ENCODE data around the gene SPAG16.

The SPAG16 gene

GRCh38 chr2:213237787-213238186, 46.5 kb upstream of the SPAG16 start:
- TF ChIP-seq SIN3A (IDR thresholded peaks at IDR 0.05; ENCODE audit: borderline replicate concordance, insufficient read depth, low read length) (no peak), POLR2AphosphoS5 (IDR thresholded peaks at IDR 0.05; ENCODE audit: low read depth, low read length) (no peak), FOXP2 (optimal IDR thresholded peaks at IDR 0.05; ENCODE audit: borderline replicate concordance, extremely low read depth, extremely low read length, insufficient read depth) (no peak), TAF1 (IDR thresholded peaks at IDR 0.05; ENCODE audit: borderline replicate concordance, insufficient read depth, low read length) (no peak), REST (IDR thresholded peaks at IDR 0.05; ENCODE audit: insufficient read depth in 1 of 2, low read depth in 2 of 2, low read length in 2 of 2) (no peak)

GRCh38 chr2:213238753-213239495, 45.3 kb upstream of the SPAG16 start:
- no peak for TF ChIP-seq POLR2AphosphoS5 (IDR thresholded peaks at IDR 0.05; ENCODE audit: low read depth, low read length)
- no peak for TF ChIP-seq SIN3A (IDR thresholded peaks at IDR 0.05; ENCODE audit: borderline replicate concordance, insufficient read depth, low read length)
- TF ChIP-seq REST (IDR thresholded peaks at IDR 0.05; ENCODE audit: insufficient read depth in 1 of 2, low read depth in 2 of 2, low read length in 2 of 2) = no peak
- TF ChIP-seq TAF1 (IDR thresholded peaks at IDR 0.05; ENCODE audit: borderline replicate concordance, insufficient read depth, low read length) = no peak
- no peak for TF ChIP-seq FOXP2 (optimal IDR thresholded peaks at IDR 0.05; ENCODE audit: borderline replicate concordance, extremely low read depth, extremely low read length, insufficient read depth)

GRCh38 chr2:213241817-213242216, 42.4 kb upstream of the SPAG16 start:
- TF ChIP-seq FOXP2 (optimal IDR thresholded peaks at IDR 0.05; ENCODE audit: borderline replicate concordance, extremely low read depth, extremely low read length, insufficient read depth) = no peak

DNA sequence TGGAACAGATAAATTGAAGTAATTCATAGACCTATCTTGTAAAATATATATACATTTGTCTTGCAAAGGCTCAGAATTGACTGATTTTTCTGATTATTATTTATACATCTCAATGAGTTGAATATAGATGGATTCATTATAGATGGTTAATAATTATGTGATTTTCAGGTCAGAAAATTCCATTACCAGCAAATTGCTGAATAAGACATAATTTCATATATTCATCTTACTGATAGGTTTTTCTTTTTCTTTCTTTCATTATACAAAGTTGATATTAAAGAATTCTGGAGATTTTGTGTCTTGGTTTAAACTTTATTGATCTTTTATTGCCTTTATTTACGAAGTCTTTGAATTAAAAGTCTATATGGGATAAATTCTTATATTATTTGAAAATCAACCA, 41.6 kb upstream of the SPAG16 start:
- no peak for TF ChIP-seq TAF1 (IDR thresholded peaks at IDR 0.05; ENCODE audit: borderline replicate concordance, insufficient read depth, low read length)
- TF ChIP-seq POLR2AphosphoS5 (IDR thresholded peaks at IDR 0.05; ENCODE audit: low read depth, low read length) = no peak
- no peak for TF ChIP-seq REST (IDR thresholded peaks at IDR 0.05; ENCODE audit: insufficient read depth in 1 of 2, low read depth in 2 of 2, low read length in 2 of 2)
- TF ChIP-seq SIN3A (IDR thresholded peaks at IDR 0.05; ENCODE audit: borderline replicate concordance, insufficient read depth, low read length) = no peak
- TF ChIP-seq FOXP2 (optimal IDR thresholded peaks at IDR 0.05; ENCODE audit: borderline replicate concordance, extremely low read depth, extremely low read length, insufficient read depth) = no peak

DNA sequence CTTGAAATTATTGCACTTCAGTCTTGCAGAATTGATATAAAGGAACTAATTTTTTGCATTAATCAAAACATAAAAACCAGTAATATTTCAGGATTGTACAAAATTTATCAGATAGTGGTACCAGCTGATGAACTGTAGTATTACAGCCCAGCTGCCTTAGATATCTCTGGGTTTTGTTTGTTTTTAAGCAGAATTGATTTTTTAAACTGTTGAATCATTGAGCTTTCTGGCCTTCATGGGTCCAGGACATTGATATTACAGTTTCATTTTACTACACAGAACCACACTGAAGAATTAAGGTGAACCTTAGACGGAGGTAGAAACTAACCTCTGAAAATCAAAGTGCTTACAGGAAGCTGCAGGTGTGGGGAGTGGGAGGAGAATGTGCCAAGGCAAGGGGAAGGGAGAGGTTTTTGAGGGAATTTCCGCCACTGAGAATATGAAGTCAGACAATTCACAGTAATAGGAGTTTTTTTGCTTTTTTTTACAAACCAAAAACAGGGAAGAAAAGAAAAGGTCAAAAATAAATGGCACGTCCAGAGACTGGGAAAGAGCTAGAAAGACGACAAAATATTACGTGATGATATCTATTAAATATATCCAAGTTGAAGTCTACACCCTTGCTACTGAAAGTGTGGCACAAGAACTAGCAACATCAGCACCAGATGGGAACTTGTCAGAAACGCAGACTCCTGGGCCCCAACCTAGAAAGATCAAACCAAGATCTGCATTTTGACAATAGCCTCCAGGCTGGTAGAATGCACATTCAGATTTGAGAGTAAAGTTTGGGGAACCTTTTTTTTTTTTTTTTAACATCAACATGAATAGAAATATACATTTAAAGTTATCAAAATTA, 40.8 kb upstream of the SPAG16 start:
- TF ChIP-seq TAF1 (IDR thresholded peaks at IDR 0.05; ENCODE audit: borderline replicate concordance, insufficient read depth, low read length) (no peak), REST (IDR thresholded peaks at IDR 0.05; ENCODE audit: insufficient read depth in 1 of 2, low read depth in 2 of 2, low read length in 2 of 2) (no peak), POLR2AphosphoS5 (IDR thresholded peaks at IDR 0.05; ENCODE audit: low read depth, low read length) (no peak), FOXP2 (optimal IDR thresholded peaks at IDR 0.05; ENCODE audit: borderline replicate concordance, extremely low read depth, extremely low read length, insufficient read depth) (no peak), SIN3A (IDR thresholded peaks at IDR 0.05; ENCODE audit: borderline replicate concordance, insufficient read depth, low read length) (no peak)
